H9 (cell line): ENCODE data around the gene TNFRSF19. TPM values are rescaled to one million over a fixed set of nuclear protein-coding genes. Genes with fewer than 3 reads are reported as not detected.

Experiments used
- DNase-seq: peaks from one replicate; pipeline ENCODE4 v3.0.0-alpha.2; 2017
- H2AFZ ChIP-seq: one replicate; pipeline ENCODE4 v1.6.1; 2013; ENCODE audit warnings: mild to moderate bottlenecking, low read length, control low read depth, moderate library complexity
- H2AK5ac ChIP-seq: 2 replicates; pipeline ENCODE4 v1.6.1; 2013; ENCODE audit warnings: low read length, control low read depth, mixed read lengths; ENCODE audit not compliant: insufficient read length
- H2BK120ac ChIP-seq: one replicate; pipeline ENCODE4 v1.6.1; 2013; ENCODE audit warnings: low read depth, mild to moderate bottlenecking, low read length, control low read depth, inconsistent platforms; ENCODE audit not compliant: poor library complexity, severe bottlenecking
- H2BK12ac ChIP-seq: 2 replicates; pipeline ENCODE4 v1.6.1; 2013; ENCODE audit warnings: low read length, control low read depth, mixed read lengths, low read depth; ENCODE audit not compliant: insufficient read length
- H2BK15ac ChIP-seq: 2 replicates; pipeline ENCODE4 v1.6.1; 2013; ENCODE audit warnings: low read depth, low read length, control low read depth
- H2BK20ac ChIP-seq: one replicate; pipeline ENCODE4 v1.6.1; 2013; ENCODE audit warnings: low read depth, mild to moderate bottlenecking, low read length, control low read depth, inconsistent platforms; ENCODE audit not compliant: poor library complexity, severe bottlenecking
- H2BK5ac ChIP-seq: 2 replicates; pipeline ENCODE4 v1.6.1; 2013; ENCODE audit warnings: low read length, control low read depth, mixed read lengths; ENCODE audit not compliant: insufficient read length
- H3K14ac ChIP-seq: 2 replicates; pipeline ENCODE4 v1.6.1; 2013; ENCODE audit warnings: low read length, control low read depth; ENCODE audit not compliant: insufficient read depth
- H3K18ac ChIP-seq: 2 replicates; pipeline ENCODE4 v1.6.1; 2013; ENCODE audit warnings: low read depth, mild to moderate bottlenecking, mixed read lengths, low read length, control low read depth; ENCODE audit not compliant: insufficient read length
- H3K23ac ChIP-seq: 2 replicates; pipeline ENCODE4 v1.6.1; 2013; ENCODE audit warnings: low read length, control low read depth, mixed read lengths, low read depth; ENCODE audit not compliant: insufficient read length
- H3K23me2 ChIP-seq: 2 replicates; pipeline ENCODE4 v1.6.1; 2013; ENCODE audit warnings: low read depth, mild to moderate bottlenecking, mixed read lengths, low read length, control low read depth; ENCODE audit not compliant: insufficient read length, poor library complexity, severe bottlenecking
- H3K27ac ChIP-seq: 2 replicates; pipeline ENCODE4 v1.5.1; 2013; ENCODE audit warnings: low read length, control low read depth, mixed read lengths, low read depth; ENCODE audit not compliant: insufficient read length
- H3K27me3 ChIP-seq: 2 replicates; pipeline ENCODE4 v1.6.1; 2013; ENCODE audit warnings: low read length, control low read depth, inconsistent platforms; ENCODE audit not compliant: insufficient read depth
- H3K4ac ChIP-seq: 2 replicates; pipeline ENCODE4 v1.6.1; 2013; ENCODE audit warnings: low read depth, mild to moderate bottlenecking, control low read depth, inconsistent platforms, low read length, moderate library complexity
- H3K4me1 ChIP-seq: 2 replicates; pipeline ENCODE4 v1.6.1; 2013; ENCODE audit warnings: low read length, control low read depth, inconsistent platforms; ENCODE audit not compliant: insufficient read depth
- H3K4me2 ChIP-seq: 2 replicates; pipeline ENCODE4 v1.6.1; 2013; ENCODE audit warnings: low read length, control low read depth, mixed read lengths; ENCODE audit not compliant: insufficient read length, insufficient read depth
- H3K56ac ChIP-seq: 2 replicates; pipeline ENCODE4 v1.6.1; 2013; ENCODE audit warnings: low read depth, mild to moderate bottlenecking, mixed read lengths, low read length, control low read depth; ENCODE audit not compliant: insufficient read length
- H3K79me1 ChIP-seq: 2 replicates; pipeline ENCODE4 v1.6.1; 2013; ENCODE audit warnings: low read depth, mild to moderate bottlenecking, moderate library complexity, low read length, control low read depth, inconsistent platforms; ENCODE audit not compliant: insufficient read depth, poor library complexity, severe bottlenecking
- H3K79me2 ChIP-seq: 2 replicates; pipeline ENCODE4 v1.6.1; 2013; ENCODE audit warnings: low read length, control low read depth, inconsistent platforms; ENCODE audit not compliant: insufficient read depth
- H3K9ac ChIP-seq: 2 replicates; pipeline ENCODE4 v1.6.1; 2013; ENCODE audit warnings: low read length, control low read depth, mixed read lengths; ENCODE audit not compliant: insufficient read length; ENCODE audit errors: extremely low read depth
- H3K9me3 ChIP-seq: one replicate; pipeline ENCODE4 v1.6.1; 2013; ENCODE audit warnings: low read depth, low read length, inconsistent platforms; ENCODE audit not compliant: control insufficient read depth
- H3T11ph ChIP-seq: one replicate; pipeline ENCODE4 v1.6.1; 2013; ENCODE audit warnings: mild to moderate bottlenecking, low read length, control low read depth, inconsistent platforms
- H4K20me1 ChIP-seq: one replicate; pipeline ENCODE4 v1.6.1; 2013; ENCODE audit not compliant: control insufficient read depth, insufficient read length, insufficient read depth
- H4K5ac ChIP-seq: 2 replicates; pipeline ENCODE4 v1.6.1; 2013; ENCODE audit warnings: low read depth, mild to moderate bottlenecking, mixed read lengths, low read length, control low read depth; ENCODE audit not compliant: insufficient read length
- H4K8ac ChIP-seq: replicated peaks from 2 replicates; pipeline ENCODE4 v1.6.1; 2013; ENCODE audit warnings: low read length, control low read depth, mixed read lengths, low read depth; ENCODE audit not compliant: insufficient read length
- H4K91ac ChIP-seq: 2 replicates; pipeline ENCODE4 v1.6.1; 2013; ENCODE audit warnings: low read depth, mild to moderate bottlenecking, moderate library complexity, mixed read lengths, low read length, control low read depth; ENCODE audit not compliant: insufficient read length
- H3K27ac Mint-ChIP-seq, 3 experiments: 2 replicates in 2 of 3; 3 replicates in 1 of 3; pipeline ENCODE4 v1.8.0; 2020 to 2021; ENCODE audit warnings: mixed read lengths in 3 of 3, mild to moderate bottlenecking in 1 of 3, moderate library complexity in 1 of 3
- H3K27me3 Mint-ChIP-seq: 2 replicates; pipeline ENCODE4 v1.8.0; 2021; ENCODE audit warnings: low read depth, mild to moderate bottlenecking, moderate library complexity, mixed read lengths
- H3K36me3 Mint-ChIP-seq, 3 experiments: 2 replicates in 2 of 3; 3 replicates in 1 of 3; pipeline ENCODE4 v1.8.0; 2020 to 2021; ENCODE audit warnings: low read depth in 3 of 3, mixed read lengths in 3 of 3; ENCODE audit not compliant: insufficient read depth in 1 of 3
- H3K4me1 Mint-ChIP-seq, 2 experiments: 2 replicates each; pipeline ENCODE4 v1.8.0; 2020; ENCODE audit warnings: mixed read lengths in 2 of 2
- H3K4me3 Mint-ChIP-seq, 2 experiments: 2 replicates in 1 of 2; 3 replicates in 1 of 2; pipeline ENCODE4 v1.8.0; 2020 to 2021; ENCODE audit warnings: mild to moderate bottlenecking in 2 of 2, mixed read lengths in 2 of 2, moderate library complexity in 1 of 2
- H3K9me3 Mint-ChIP-seq, 2 experiments: 2 replicates in 1 of 2; 3 replicates in 1 of 2; pipeline ENCODE4 v1.8.0; 2020; ENCODE audit warnings: mild to moderate bottlenecking in 2 of 2, mixed read lengths in 2 of 2, moderate library complexity in 1 of 2
- whole genome bisulfite sequencing: extraction: QIAGEN DNeasy Blood & Tissue Kit; methylation state at CpG from one replicate; pipeline ENCODE4 v1.1.7; 2013; ENCODE audit warnings: missing lambda C conversion rate, low lambda C conversion rate, mixed read lengths; ENCODE audit not compliant: insufficient read length; ENCODE audit errors: extremely low coverage; 5-methylcytosine and 5-hydroxymethylcytosine counted together
- total RNA-seq: library from RNA; stranded (reverse); gene quantifications from 2 replicates; pipeline ENCODE4 v1.2.1, GENCODE V29; 2021
- TF ChIP-seq, protein P1 (sequence below): fragments of 200-600 bp; sonication (generic); conservative IDR thresholded peaks from 3 replicates; pipeline ENCODE4 v1.8.0; 2021; ENCODE audit warnings: antibody characterized with exemption, mild to moderate bottlenecking

The TNFRSF19 gene
- total RNA-seq, 1 experiment from 2014 or later: 2.7 TPM

- no peaks in the 10 kb centered on the region for H3K27me3 ChIP-seq
- Mint-ChIP-seq H3K9me3 (no peaks in the 10 kb centered on the region), H3K27me3 (no peaks in the 10 kb centered on the region), H3K4me3 (no peak overlapping the region), H3K27ac (no peak overlapping the region; a peak in 1 of 7 replicates), H3K4me1 (peaks cover 41 to 44% of the 10 kb centered on the region in 2 experiments), H3K36me3 (no peaks in the 10 kb centered on the region; a peak in 1 of 7 replicates)
- no peaks in the 10 kb centered on the region for H3K9me3 ChIP-seq
- no peak overlapping the region for H2BK12ac ChIP-seq
- WGBS: no CpG with 5 or more reads among the region's 1 CpG
- no peak overlapping the region for H4K91ac ChIP-seq
- H2BK15ac ChIP-seq: no peak overlapping the region
- H3K79me1 ChIP-seq: no peaks in the 10 kb centered on the region
- no peak overlapping the region for H3K14ac ChIP-seq
- H4K8ac ChIP-seq: no peak overlapping the region
- peaks cover 9% of the 10 kb centered on the region; the same call in 1 of the 2 replicates for H3K4me1 ChIP-seq
- H3K4me2 ChIP-seq: no peak overlapping the region
- H4K20me1 ChIP-seq: no peaks in the 10 kb centered on the region
- H2BK120ac ChIP-seq: no peak overlapping the region
- no peak overlapping the region for H3K56ac ChIP-seq
- no peak overlapping the region for H2BK20ac ChIP-seq
- H3K79me2 ChIP-seq: no peaks in the 10 kb centered on the region
- H2BK5ac ChIP-seq: no peak overlapping the region
- no peak overlapping the region for H3K9ac ChIP-seq
- no peak overlapping the region for H3T11ph ChIP-seq
- H4K5ac ChIP-seq: no peak overlapping the region
- H3K23ac ChIP-seq: no peak overlapping the region
- TF ChIP-seq, protein P1, sequence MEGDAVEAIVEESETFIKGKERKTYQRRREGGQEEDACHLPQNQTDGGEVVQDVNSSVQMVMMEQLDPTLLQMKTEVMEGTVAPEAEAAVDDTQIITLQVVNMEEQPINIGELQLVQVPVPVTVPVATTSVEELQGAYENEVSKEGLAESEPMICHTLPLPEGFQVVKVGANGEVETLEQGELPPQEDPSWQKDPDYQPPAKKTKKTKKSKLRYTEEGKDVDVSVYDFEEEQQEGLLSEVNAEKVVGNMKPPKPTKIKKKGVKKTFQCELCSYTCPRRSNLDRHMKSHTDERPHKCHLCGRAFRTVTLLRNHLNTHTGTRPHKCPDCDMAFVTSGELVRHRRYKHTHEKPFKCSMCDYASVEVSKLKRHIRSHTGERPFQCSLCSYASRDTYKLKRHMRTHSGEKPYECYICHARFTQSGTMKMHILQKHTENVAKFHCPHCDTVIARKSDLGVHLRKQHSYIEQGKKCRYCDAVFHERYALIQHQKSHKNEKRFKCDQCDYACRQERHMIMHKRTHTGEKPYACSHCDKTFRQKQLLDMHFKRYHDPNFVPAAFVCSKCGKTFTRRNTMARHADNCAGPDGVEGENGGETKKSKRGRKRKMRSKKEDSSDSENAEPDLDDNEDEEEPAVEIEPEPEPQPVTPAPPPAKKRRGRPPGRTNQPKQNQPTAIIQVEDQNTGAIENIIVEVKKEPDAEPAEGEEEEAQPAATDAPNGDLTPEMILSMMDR: no peak
- no peaks in the 10 kb centered on the region for H3K23me2 ChIP-seq
- H2AFZ ChIP-seq: no peak overlapping the region
- H2AK5ac ChIP-seq: no peak overlapping the region
- no peak for DNase-seq
- H3K18ac ChIP-seq: no peak overlapping the region
- no peak overlapping the region for H3K27ac ChIP-seq
- H3K4ac ChIP-seq: no peak overlapping the region
These were observed 42.0 kb downstream of the TNFRSF19 start for GRCh38 chr13:23612182-23612581.
